NCI-H748 (cell line): ENCODE measurements around the gene MEGF11.

Experiments
- DNase-seq: peaks from one replicate; lab custom pipeline; 2025; ENCODE audit not compliant: unreplicated experiment; lab: John Stamatoyannopoulos, UW

The MEGF11 gene

DNA sequence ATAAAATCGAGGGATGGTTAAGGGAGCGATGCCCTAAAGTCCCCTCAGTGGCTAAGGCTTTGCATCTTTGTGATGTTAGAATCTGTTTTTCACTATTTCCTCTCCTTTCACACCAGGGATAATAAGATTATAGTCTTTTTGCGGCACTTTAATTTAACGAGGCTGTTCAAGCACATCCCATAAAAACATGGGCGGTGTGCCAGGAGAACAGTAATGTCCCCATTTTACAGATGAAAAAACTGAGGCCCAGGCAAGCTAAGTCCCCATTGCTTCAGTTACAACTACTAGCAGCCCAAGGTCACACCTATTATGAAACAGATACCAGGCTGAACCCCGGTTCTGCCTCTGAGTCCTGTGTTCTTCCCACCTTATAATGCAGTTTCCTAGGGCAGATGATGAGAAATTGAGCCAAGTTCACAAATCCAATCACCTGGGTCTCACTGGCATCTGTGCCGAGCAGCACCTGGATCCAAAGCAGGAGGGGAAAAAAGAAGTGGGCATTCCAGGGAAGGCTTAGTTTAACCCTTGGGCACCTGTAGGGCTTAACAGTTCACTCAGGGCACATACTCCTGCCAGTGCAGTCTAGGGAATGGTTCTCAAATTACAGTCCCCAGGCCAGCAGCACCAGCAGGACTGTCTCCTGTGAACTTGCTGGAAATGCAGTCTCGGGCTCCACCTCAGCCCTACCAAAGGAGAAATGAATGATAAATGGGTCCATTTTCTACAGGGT is 215.0 kb downstream of the MEGF11 start:
- DNase-seq: no peak

DNA sequence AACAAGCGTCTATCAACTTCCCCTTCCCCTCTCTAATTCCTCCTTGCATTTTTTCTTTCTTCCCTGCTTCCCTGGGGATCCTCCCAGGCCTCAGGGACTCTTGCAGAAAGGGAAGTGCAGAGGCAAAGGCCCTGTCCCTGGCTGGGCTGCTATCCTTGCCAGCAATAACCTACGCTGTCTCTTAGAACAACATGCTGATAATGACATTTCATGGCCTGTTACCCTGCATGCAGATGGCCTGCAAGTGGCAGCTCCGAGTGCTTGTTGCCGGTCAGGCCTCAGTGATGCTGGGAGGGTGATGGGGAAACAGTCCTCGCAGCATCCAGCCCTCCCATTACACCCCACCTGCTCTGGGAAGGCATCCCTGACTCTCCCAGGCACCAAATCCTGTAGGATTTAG is 216.7 kb downstream of the MEGF11 start:
- no peak for DNase-seq

DNA sequence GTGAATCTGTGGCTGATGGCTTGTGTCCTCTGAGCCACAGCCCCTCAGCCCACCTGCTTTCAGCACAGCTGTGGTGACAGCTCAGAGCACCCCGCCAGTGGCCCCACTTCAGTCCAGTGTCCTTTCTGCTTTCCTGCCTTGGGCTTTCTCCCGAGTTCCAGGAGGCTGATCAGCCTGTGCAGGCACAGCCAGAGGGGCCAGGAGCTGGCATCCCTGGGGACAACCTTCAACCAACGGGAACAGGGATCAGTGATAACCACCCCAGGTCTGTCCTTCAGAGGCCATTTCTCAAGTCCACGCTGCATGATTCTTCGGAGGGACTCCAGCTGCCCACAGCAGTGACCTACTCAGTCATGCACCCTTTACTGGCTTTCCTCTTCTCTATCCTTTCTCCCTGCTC is 217.6 kb downstream of the MEGF11 start:
- DNase-seq: no peak

DNA sequence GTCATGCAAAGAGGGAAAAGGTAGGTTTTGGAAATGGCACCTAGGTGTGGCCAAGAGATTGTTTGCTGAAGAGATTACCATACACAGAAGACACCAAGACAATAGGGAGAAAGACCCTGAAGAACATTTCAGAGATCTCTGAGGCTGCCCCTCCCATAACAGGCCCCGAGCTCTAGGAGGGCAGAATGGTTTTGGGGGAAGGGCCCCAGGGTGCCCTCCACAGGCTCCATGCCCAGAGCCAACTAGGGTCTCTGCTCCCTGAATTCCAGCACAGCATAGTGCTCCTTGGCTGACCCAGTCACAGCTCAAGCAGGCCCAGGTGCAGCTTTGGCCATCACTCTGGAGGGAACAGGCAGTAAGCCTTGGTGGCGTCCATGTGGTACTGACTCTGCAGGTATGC is 220.4 kb downstream of the MEGF11 start:
- no peak for DNase-seq

DNA sequence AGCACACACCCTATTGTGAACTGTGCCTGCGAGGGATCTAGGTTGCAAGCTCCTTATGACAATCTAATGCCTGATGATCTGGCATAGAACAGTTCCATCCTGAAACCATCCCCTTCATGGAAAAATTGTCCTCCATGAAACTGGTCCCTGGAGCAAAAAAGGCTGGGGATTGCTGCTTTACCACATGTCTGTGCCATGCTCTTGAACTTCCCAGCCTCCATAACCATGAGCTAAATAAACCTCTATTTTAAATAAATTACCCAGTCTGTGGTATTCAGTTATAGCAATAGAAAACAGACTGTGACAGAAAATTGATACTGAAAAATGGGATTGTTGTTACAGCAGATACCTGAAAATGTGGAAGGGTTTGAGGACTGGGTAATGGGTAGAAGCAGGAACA is 221.5 kb downstream of the MEGF11 start:
- DNase-seq: no peak

DNA sequence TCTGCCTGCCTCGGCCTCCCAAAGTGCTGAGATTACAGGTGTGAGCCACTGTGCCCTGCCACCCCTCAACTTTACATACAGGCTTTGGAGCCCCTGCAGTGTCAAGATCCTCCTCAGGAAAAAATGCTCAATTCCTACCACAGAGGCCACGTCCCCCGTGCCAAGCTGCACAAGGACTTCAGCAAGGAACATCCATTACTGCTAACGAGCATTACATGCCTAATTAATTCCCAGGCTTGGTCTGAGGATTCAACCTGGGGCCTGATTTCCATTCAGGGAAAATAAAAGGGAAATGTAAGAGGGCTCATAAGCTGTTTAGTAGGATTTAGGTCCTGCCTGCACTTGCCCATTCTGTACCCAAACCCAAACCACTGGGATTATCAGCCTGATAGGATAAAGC is 222.9 kb downstream of the MEGF11 start:
- DNase-seq: no peak

DNA sequence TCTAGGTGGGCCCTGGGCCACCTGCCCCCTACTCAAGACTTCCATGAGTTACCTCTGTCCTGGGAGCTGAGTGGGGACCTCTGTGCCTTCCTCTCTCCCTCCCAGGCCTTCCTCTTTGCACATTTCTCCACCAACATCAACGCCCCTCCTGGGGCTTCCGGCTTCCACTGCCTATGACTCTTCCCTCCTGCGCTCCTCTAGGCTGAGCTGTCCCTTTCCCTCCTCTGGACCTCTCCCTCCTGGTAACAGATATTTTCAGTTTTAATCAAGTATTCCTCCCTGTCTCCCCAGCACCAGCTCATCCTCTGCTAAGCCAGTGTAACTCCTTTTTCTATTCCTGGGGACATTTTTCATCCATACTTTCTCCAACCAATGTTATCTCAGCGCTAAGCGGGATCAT is 223.9 kb downstream of the MEGF11 start:
- DNase-seq: no peak

DNA sequence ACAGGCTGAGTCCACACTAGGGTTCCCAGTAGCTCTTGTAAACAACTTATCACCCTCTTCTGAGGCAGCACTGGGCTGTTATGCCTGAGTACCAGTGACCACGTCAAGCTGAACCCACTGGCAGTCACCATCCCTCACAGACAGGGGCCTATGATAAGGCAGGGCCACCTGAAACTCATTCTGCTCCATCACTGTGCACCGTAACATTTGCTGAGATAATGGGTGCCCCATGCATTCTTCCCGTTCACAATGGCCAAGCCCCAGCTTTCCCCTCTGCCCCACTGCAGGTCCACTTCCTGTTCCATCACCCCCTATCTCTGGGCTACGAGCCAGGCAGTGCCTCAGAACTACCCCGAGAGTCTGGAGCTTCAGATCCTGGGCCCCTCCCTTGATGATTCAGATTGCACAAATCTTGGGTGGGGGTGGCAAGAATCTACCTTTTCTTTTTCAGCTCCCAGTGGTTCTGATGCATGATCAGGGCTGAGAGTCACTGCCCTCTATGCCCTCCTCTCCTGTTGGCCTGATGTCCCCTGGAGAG is 226.2 kb downstream of the MEGF11 start:
- DNase-seq: no peak

DNA sequence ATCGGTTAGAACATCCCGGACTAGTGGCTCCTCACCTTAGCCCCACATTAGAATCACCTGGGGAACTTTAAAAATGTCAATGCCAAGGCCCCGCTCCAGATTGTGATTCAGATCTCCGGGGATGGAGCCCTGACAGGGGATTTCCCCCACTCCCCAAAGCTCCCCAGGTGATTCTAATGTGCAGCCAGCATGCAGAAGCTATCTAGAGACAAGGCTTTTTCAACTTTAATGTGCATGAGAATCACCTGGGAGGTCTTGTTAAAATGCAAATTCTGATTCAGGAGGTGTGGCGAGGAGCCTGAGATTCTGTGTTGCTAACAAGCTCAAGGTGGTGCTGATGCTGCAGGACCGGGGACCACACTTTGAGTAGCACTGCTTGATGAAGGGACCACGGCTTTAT is 227.6 kb downstream of the MEGF11 start:
- DNase-seq: no peak

DNA sequence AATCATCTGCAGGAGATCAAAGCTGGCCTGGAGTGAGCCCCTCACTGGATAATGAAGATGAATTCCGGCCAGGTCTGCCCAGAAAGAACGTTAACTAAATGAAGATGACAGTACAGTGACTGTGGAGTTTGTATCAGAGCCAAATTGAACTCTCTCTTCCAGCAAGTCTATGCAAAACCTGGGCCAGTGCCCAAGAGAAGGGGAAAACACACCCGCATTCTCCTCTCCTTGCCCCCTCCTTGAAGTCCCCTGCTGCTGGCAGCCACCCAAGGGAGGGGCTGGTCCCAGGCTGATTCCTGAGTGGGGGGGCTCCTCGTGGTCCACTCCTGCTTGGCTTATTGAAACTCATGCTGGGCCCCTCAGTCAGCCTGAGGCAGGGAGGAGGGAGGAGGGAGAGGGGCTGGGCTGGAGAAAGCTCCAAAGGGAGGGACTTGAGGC is 228.5 kb downstream of the MEGF11 start:
- DNase-seq: no peak

DNA sequence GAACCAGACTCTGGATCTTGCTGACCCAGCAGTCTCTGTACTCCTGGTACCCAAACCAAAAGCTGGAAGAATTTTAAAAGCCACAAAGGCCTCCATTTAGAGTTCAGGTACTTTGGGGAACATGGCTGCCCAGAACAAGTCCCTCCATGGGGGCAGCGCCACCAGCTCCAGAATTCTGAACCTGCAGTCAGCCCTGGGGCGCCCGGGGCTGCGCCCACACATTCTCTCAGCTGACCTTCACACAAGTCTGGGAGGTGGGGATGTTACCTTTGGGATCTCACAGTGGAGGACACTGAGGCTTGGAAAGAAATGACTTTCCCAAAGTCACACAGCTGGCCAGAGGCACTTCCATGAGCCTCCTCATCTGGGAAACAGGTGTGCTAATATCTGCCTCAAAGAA is 229.4 kb downstream of the MEGF11 start:
- no peak for DNase-seq

DNA sequence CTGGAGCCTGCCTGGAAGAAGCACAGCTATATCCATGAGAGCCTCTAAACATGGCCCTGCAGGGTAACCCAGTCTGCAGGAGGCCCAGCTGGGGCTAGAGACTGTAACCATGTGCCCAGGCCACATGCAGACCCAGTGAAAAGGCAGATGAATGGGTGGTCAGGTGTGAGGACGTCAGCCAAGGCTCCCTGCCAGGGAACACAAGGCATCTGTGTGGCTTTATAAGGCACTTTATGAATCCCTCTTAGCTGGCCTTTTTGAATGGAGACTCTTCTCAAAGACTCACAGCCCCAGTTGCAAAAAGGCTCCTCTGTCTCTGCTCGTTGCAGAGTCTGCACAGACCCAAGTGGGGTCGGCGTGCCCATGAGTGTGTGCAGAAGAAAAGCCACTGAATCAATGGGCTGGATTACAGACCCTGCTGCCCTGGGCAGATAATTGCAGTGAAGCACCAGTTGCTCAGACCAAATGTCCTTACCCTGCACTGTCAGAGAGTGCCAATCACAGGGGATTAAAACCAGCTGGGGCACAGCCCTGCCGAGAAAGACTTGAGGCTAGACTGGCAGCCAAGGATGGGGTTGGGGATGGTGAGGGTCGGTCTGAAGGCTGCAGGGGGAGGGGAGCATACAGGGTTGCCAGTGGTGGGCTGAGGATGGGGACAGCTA is 230.1 kb downstream of the MEGF11 start:
- no peak for DNase-seq

DNA sequence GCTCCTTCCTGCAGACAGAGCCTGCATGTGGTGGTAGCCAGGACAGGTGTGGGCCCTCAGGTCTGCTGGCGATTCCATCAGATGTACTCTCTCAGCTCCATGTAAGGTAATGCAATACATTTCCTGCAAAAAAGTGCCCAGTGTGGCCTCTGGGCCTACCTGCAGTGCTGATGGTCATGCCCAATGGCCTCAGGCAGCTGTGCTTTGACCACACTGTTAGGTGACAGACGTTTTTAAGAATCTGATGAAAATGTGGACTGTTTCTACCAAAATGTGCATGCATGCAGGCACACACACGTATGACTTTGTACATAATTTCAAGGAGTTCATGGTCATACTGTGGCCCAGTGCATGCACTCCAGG is 231.4 kb downstream of the MEGF11 start:
- DNase-seq: no peak

DNA sequence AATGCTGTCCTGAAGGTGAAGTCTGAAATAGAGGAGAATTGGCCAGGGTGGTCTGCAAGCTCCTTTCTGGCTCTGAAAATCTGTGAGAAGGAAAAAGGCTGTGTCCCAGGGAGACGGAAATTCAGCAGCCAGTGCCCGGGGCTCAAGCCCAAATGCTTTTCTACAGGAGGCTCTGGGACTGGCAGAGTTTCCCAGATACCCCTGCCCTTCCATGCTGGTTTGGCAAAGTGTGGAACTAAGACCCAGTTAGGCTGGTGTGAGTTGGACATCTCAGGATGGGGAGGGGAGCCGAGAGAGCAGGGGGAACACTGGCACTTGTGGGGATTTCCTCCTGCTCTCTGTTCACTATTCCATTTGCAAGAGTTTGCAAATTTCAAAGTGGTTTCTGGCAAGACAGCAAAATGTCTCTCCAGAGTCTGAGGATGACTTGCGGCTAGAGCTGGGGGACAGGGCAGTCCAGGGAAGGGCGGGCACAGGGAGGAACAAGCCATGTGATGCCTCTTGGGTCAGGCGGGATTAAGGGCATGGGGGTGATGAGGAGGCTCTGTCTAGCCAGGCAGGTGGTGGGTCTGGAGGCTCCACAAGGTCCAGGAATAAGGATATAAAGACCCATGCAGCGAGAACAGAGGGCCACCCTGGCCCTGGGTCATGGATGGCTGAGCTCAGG is 231.9 kb downstream of the MEGF11 start:
- DNase-seq: no peak

DNA sequence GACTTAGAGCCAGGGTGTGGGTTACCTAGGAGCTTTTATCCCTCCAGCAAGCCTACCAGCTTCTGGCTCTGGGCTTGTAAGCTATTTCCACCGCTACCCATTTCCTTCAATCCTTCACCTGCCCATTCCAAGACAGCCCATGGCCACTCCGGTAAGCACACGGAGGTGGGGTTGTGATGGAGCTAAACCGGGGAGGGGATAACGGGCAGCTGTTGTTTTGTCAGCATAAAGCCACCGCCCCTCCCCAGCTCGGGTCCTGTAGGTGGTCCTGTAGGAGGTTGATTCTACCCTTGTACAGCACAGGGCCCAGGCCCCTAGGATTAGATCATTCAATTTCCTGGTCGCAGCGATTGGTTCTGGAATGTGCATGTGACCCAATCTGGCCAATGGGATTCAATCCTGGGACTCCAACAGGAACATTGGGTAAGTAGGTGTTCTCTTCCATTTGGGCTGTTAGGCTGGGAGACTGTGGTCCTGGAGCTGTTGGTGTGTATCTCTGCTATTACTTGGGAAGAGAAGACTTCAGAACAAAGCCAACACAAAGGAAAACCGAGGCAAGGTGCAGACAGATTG is 233.6 kb downstream of the MEGF11 start:
- DNase-seq: no peak

DNA sequence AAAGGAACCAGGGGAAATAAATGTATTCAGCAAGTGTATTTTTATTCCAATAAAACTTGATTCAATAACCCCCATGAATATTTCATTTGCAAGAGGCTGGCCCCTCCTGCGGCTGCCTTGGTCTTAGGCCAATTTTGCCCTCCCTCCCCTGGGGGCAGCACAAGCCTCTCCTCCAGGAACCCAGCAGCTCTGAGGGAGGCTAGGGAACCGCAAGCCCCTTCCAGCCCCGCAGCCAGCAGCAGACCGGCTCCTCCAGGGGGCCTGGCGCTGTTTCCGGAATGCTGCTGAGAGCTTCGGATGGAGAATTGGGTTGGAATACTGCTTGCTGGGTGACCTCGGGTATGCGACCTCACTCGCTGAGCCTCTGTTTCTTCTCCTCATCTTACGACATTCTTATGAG is 234.2 kb downstream of the MEGF11 start:
- DNase-seq: no peak

DNA sequence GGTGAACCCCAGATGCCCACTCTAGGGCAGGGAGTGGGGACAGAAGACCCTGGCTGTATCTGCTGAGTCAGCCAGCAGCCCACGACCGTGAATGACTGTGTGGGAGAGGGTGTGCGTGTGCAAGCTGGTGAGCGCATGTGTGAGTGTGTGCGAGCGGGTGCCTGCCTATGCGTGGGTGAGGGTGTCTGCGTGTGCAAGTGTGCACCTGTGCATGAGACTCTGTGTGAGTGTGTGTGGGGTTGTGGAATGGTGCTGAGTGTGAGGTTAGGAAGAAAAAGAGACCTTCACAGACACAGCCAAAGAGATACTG is 235.1 kb downstream of the MEGF11 start:
- DNase-seq: no peak

DNA sequence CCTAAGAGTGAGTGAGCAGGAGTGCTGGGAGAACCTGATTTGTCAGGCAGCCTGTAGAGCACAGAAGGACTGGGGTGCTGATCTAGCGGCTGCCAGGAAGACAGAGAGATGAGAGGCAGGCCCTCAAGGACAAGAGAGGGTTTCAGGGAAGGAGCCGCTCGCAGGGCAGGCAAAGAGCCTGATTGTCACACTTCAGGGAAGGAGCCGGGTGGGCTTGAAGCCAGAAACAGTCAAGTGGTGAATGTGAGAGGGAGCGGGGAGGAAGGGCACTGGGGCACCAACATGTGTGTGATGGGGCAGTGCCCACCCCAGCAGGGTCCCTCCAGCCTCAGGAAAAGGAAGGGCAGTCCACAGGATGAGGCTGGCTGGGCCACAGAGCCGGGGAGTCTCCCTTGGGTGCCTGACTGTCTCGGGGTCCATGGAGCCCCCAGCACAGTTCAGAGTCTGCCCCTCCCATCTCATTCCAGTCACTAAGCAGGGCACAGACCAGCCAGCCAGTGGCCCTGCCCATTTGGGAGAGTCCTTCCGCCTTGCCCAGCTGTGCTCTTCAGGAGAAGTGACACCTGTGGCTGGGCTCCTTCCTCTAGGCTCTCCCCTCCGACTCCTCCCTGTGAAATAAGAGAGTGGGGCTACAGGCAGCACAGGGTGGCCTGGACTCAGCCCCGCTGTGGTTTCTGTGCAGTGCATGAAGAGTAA is 235.6 kb downstream of the MEGF11 start:
- no peak for DNase-seq

DNA sequence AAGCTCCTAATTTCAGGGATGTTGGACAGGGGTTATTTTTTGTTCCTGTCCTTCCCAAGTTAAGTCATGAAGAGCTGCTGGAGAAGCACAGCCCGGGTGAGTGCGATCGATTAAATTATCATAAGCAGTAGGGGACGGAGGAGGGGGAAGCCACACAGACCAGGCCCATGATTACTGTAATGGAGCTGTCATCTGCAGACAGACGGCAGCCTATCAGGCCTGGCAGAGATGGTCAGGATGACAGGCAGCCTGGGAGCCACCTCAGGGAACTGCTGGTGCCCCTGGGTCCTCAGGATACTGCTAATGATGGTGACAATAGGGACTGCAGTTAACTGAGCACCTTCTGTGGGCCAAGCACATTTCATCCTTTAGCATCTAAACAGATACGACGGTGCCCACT is 236.6 kb downstream of the MEGF11 start:
- no peak for DNase-seq

DNA sequence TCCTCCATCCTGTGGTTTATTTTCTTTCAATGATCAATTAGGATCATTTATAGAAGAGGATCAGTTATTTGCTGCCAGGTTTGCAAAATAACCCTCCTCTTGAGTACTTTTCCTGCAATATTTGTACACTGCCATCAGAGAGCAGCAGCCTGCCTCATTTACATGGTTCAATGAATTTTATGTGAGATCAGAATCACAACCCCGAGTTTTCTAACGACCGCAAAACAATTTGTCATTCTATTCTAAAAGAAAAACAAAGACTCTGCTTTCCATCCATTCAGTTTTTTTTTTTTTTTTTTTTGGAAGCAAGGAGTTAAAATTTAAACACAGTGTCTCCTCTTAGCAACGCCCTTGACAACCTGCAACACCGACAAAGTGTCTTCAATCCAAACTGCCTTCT is 237.4 kb downstream of the MEGF11 start:
- DNase-seq: no peak

DNA sequence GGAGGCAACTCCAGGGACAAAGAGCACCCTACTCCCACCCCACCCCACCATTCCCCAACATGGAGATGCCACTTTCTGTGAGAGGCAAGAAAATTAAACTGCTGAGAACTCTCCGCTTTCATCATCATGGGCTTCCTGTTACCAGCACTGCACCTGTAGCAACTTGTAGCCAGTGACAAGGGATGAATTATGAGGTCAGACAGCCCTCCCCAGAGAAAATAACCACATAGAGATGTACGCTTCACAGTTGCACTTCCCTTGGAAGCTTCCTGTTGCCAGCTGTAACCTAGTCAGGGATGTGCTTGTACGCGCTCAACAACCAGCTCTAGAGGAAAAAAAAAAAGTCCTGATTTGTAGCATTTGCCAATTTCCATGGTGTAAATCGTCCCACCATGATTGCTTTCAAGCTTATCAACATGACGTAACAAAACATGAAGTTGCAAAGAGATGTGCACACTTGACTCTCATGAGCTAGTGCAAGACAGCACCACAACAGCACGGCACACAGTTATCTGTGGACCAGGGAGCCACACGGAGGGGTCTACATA is 238.8 kb downstream of the MEGF11 start:
- no peak for DNase-seq
